ENCODE measurements around the gene SCGB1D2.
"Not testable (repeated sequence)": the region's sequence is repeated elsewhere in the genome, so short reads cannot be mapped to it uniquely, and the experiment has no call there.

Gene SCGB1D2

GRCh38 chr11:62242021-62242420 is at the start of gene SCGB1D2:
SCGB1D2 (plus strand) TSS chr11:62242239; CDS start chr11:62242308, 69 bp downstream.
- DNase-seq (ENCODE audit: low read depth in 2 of 2): no peak

- DNase-seq (ENCODE audit: low read depth in 2 of 2): no peak
These were observed 48.1 kb upstream of the SCGB1D2 start for GRCh38 chr11:62193952-62194351.

GRCh38 chr11:62195010-62195409 is 47.0 kb upstream of the SCGB1D2 start:
- DNase-seq (ENCODE audit: low read depth in 2 of 2): not testable (repeated sequence)

GRCh38 chr11:62195945-62196344 is 46.1 kb upstream of the SCGB1D2 start:
- DNase-seq (ENCODE audit: low read depth in 2 of 2): no peak

DNA sequence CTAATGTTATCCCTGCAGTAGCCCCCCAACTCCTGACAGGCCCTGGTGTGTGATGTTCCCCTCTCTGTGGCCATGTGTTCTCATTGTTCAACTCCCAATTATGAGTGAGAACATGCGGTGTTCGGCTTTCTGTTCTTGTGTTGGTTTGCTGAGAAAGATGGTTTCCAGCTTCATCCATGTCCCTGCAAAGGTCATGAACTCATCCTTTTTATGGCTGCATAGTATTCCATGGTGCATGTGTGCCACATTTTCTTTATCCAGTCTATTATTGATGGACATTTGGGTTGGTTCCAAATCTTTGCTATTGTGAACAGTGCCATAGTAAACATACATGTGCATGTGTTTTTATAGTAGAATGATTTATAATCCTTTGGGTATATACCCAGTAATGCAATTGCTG is 44.6 kb upstream of the SCGB1D2 start:
- not testable (repeated sequence) for DNase-seq (ENCODE audit: low read depth in 2 of 2)

- no peak for DNase-seq (ENCODE audit: low read depth in 2 of 2)
These were observed 40.7 kb upstream of the SCGB1D2 start for GRCh38 chr11:62201376-62201775.

DNA sequence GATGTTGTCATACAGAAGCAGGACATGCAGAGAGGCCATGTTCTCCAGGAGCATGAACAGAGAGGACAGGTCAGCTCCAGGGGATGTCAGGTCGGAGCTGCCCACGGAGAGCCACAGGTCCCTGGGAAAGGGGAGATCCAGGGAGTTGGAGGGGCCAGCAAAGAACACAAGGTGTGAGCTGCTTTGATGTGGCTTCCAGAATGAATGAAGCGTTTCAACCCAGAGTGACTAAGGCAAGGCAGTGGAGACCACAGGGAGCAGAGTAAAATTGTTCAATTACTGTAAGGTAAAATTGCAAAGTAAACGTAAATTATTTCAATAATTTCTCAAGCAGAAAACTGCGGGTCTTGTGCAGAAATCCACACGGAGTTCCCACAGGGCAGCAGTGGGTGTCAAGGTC is 39.1 kb upstream of the SCGB1D2 start:
- DNase-seq (ENCODE audit: low read depth in 2 of 2): no peak

GRCh38 chr11:62204430-62204829 is 37.6 kb upstream of the SCGB1D2 start:
- no peak for DNase-seq (ENCODE audit: low read depth in 2 of 2)

GRCh38 chr11:62205441-62205840 is 36.6 kb upstream of the SCGB1D2 start:
- DNase-seq (ENCODE audit: low read depth in 2 of 2): no peak

DNA sequence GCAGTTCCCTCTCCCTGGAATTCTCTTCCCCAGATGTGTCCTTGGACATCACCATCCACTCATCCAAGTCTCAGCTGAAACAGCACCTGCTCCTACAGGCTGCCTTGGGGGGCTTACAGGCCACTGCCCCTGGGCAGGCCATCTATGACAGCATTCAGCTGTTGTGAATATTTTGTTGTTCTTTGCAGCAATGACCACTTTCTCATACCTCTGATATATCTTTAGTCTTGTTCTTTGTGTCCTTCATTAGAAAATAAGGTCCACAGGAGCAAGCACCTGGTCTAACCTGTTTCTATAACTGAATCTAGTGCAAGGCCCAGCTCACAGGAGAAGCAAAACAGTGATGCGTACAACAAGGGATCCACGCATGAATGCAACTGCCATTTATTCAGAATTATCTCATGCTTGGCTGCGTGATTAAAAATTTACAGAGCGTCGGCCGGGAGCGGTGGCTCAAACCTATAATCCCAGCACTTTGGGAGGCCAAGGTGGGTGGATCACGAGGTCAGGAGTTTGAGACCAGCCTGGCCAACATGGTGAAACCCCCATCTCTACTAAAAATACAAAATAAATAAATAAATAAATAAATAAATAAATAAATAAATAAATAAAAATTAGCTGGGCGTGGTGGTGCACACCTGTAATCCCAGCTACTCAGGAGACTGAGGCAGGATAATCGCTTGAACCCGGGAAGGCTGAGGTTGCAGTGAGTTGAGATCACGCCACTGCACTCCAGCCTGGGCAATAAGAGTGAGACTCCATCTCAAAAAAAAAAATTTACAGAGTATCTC is 35.6 kb upstream of the SCGB1D2 start:
- DNase-seq (ENCODE audit: low read depth in 2 of 2): not testable (repeated sequence)

DNA sequence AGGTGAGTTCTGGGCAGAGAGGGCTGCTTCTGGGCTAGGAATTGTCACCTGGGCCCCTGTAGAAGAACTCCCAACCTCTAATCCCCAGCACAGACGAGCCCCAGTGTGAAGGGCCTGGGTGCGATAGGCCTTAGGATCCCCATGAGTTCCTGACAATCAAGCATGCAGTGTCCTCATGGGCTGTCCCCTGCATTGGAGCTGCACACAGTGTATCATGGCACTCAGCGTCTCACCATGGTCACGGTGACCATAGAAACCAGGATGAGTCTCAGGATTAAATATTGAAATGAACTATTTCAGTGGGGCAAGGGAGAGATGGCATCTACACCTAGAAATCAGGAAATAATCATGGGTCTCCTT is 33.3 kb upstream of the SCGB1D2 start:
- DNase-seq (ENCODE audit: low read depth in 2 of 2): no peak

- no peak for DNase-seq (ENCODE audit: low read depth in 2 of 2)
These were observed 24.8 kb upstream of the SCGB1D2 start for GRCh38 chr11:62217191-62217748.

DNA sequence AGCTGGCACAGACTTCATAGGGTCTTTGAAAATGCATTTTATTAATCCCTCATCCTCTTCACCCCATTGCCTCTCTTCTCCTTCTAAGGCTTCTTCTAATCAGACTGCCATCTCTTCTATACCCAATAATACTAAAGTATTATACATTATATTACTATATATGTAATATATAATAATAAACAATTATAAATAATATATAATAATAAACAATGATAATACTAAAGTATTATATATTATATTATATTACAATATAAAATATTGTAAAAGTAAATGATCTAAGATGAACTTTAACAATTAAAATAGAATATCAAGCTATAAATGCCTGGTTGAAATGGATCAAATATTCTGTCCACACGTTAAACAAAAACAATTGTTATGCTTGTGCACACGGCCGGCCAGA is 20.5 kb upstream of the SCGB1D2 start:
- no peak for DNase-seq (ENCODE audit: low read depth in 2 of 2)

DNA sequence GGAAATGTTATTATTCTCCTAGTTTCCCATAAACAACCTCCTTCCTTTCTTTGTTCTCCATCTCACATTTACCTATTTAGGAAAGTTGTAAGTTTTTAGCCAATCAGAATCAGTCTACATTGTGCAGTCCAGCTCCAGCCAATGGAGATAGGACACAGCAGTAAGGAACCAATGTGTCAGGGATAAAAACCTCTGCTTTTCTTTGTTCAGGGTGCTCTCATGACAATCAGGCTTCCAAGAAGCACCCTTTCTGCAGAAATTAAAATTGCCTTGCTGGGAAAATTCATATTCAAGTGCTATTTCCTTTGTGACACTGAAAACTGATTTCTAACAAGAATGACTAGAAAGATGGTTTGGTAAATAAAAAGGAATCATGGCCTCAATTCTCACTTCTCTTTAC is 18.9 kb upstream of the SCGB1D2 start:
- DNase-seq (ENCODE audit: low read depth in 2 of 2): no peak

GRCh38 chr11:62233730-62234129 is 8.3 kb upstream of the SCGB1D2 start:
- no peak for DNase-seq (ENCODE audit: low read depth in 2 of 2)

DNA sequence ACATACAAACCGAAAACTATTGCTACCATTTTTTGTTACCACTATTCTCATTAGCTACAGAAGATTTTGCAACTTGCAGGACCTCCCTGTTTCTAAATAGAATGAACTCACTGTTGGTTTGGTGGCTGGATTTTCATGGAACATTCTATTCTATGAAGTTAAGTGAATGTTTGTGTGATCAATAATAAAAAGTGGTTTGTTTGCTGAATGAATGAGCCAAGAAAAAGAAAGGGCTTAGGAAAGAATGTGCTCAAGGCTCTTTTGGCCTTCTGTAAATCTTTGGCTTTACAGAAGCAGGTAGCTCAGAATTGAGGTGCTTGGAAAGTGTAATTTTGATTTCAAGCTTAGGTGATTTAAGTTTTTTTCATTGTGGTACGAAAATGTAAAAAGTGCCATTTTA is 5.9 kb upstream of the SCGB1D2 start:
- DNase-seq (ENCODE audit: low read depth in 2 of 2): no peak

- no peak for DNase-seq (ENCODE audit: low read depth in 2 of 2)
These were observed 4.5 kb upstream of the SCGB1D2 start for GRCh38 chr11:62237499-62237898.

DNA sequence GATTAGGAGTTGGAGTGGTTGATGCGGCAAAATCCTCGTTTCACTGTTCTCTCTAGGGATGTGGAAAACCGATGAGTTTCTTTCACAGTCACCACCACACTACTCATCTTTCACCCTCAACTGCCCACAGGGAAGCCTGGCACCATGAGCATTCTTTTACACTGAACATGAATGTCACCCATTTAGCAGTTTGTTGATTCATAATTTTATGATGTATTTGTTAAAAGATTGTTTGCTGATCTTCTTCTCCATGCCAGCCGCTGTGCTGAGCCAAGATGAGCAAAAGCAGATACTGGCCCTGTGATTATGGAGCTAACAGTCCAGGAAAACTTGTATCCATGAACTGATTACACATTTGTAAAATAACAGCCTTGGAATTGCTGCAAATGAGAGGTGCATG is 3.9 kb upstream of the SCGB1D2 start:
- no peak for DNase-seq (ENCODE audit: low read depth in 2 of 2)

DNA sequence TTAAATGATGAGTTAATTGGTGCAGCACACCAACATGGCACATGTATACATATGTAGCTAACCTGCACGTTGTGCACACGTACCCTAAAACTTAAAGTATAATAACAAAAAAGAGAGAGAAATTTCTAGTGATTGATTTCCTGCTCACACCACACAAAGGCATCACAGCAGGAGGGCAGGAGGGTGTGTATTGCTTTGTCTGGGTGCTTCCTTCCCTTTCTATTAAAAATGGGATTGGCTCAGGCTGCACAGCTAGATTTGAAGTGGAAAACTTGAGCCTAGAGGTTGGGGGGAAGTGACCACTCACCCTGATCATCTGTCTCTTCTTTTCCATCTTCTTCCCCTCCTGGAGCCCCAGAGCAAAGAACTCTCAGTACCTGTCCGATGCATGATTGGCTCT is 944 bp upstream of the SCGB1D2 start:
- no peak for DNase-seq (ENCODE audit: low read depth in 2 of 2)

DNA sequence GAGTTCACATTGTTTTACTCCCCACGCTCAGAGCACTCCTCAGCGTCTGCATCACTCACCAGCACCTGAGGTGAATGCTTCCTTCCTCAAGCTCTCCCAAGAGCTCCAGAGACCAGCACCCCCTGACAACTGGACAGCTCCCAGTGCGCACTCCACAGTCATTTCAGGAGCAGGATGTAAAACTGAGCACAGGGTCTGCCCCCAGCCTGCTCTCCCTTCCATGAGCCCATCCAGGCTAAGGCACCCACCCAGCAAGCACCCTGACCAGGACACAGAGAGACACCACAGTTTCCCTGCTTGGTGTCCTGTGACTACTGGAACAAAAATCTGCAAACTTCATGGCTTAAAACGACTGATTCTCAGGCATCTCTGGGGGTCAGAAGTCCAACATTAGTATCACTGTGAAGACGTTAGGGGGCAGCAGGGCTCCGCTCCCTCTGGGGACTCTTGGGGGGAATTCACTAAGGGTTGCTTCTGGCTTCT is 3.3 kb downstream of the SCGB1D2 start:
- DNase-seq (ENCODE audit: low read depth in 2 of 2): no peak

DNA sequence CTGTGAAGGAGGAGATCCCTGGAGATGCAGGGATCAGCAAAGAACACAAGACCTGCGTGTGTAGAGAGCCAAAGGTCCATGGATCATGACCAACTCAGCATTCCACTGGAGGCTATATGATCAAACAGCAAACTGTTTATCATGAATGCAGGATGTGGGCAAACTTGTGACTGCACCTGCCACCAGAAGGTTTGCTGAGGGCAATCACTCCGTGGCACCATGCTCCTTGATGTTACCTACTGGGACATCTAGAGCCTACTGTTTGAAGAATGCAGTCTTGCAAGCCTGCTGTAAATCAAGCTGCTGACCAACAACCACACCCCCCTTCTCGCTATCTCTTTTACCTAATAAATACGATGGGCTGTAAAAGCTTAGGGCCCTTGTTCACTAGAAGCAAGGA is 9.7 kb downstream of the SCGB1D2 start:
- no peak for DNase-seq (ENCODE audit: low read depth in 2 of 2)

DNA sequence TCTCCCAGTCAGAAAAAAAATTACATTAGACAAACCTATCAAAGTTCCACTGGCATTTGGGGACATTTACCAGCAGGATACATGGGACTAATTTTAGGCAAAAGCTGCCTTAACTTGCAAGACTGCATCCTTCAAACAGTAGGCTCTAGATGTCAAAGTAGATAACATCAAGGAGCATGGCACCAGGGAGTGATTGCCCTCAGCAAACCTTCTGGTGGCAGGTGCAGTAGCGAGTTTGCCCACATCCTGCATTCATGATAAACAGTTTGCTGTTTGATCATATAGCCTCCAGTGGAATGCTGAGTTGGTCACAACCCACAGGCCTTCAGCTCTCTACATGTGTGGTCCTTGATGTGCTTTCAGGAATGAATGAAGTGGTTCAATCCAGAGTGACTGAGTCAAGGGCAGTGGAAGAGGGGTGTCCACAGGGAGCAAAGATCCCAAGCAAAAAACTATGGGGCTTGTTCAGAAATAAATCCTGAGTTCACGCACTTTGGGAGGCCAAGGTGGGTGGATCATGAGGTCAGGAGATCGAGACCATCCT is 12.0 kb downstream of the SCGB1D2 start:
- no peak for DNase-seq (ENCODE audit: low read depth in 2 of 2)

GRCh38 chr11:62256281-62256680 is 14.2 kb downstream of the SCGB1D2 start:
- no peak for DNase-seq (ENCODE audit: low read depth in 2 of 2)

All from stimulated activated CD8-positive, alpha-beta memory T cell treated with anti-CD3 and anti-CD28 coated beads, Interleukin-2, amount 100 ng/mL, for 48 hours (primary cell).